H9 (cell line): Measurements from ENCODE around the gene OR56A4. TPM values are rescaled to one million over a fixed set of nuclear protein-coding genes. Genes with fewer than 3 reads are reported as not detected.

ENCODE experiments used
- DNase-seq: peaks from one replicate; pipeline ENCODE4 v3.0.0-alpha.2; 2017
- H2AFZ ChIP-seq: one replicate; pipeline ENCODE4 v1.6.1; 2013; ENCODE audit warnings: mild to moderate bottlenecking, low read length, control low read depth, moderate library complexity
- H2AK5ac ChIP-seq: 2 replicates; pipeline ENCODE4 v1.6.1; 2013; ENCODE audit warnings: low read length, control low read depth, mixed read lengths; ENCODE audit not compliant: insufficient read length
- H2BK120ac ChIP-seq: one replicate; pipeline ENCODE4 v1.6.1; 2013; ENCODE audit warnings: low read depth, mild to moderate bottlenecking, low read length, control low read depth, inconsistent platforms; ENCODE audit not compliant: poor library complexity, severe bottlenecking
- H2BK12ac ChIP-seq: 2 replicates; pipeline ENCODE4 v1.6.1; 2013; ENCODE audit warnings: low read length, control low read depth, mixed read lengths, low read depth; ENCODE audit not compliant: insufficient read length
- H2BK15ac ChIP-seq: 2 replicates; pipeline ENCODE4 v1.6.1; 2013; ENCODE audit warnings: low read depth, low read length, control low read depth
- H2BK20ac ChIP-seq: one replicate; pipeline ENCODE4 v1.6.1; 2013; ENCODE audit warnings: low read depth, mild to moderate bottlenecking, low read length, control low read depth, inconsistent platforms; ENCODE audit not compliant: poor library complexity, severe bottlenecking
- H2BK5ac ChIP-seq: 2 replicates; pipeline ENCODE4 v1.6.1; 2013; ENCODE audit warnings: low read length, control low read depth, mixed read lengths; ENCODE audit not compliant: insufficient read length
- H3K14ac ChIP-seq: 2 replicates; pipeline ENCODE4 v1.6.1; 2013; ENCODE audit warnings: low read length, control low read depth; ENCODE audit not compliant: insufficient read depth
- H3K18ac ChIP-seq: 2 replicates; pipeline ENCODE4 v1.6.1; 2013; ENCODE audit warnings: low read depth, mild to moderate bottlenecking, mixed read lengths, low read length, control low read depth; ENCODE audit not compliant: insufficient read length
- H3K23ac ChIP-seq: 2 replicates; pipeline ENCODE4 v1.6.1; 2013; ENCODE audit warnings: low read length, control low read depth, mixed read lengths, low read depth; ENCODE audit not compliant: insufficient read length
- H3K23me2 ChIP-seq: 2 replicates; pipeline ENCODE4 v1.6.1; 2013; ENCODE audit warnings: low read depth, mild to moderate bottlenecking, mixed read lengths, low read length, control low read depth; ENCODE audit not compliant: insufficient read length, poor library complexity, severe bottlenecking
- H3K27ac ChIP-seq: 2 replicates; pipeline ENCODE4 v1.5.1; 2013; ENCODE audit warnings: low read length, control low read depth, mixed read lengths, low read depth; ENCODE audit not compliant: insufficient read length
- H3K27me3 ChIP-seq: 2 replicates; pipeline ENCODE4 v1.6.1; 2013; ENCODE audit warnings: low read length, control low read depth, inconsistent platforms; ENCODE audit not compliant: insufficient read depth
- H3K4ac ChIP-seq: 2 replicates; pipeline ENCODE4 v1.6.1; 2013; ENCODE audit warnings: low read depth, mild to moderate bottlenecking, control low read depth, inconsistent platforms, low read length, moderate library complexity
- H3K4me1 ChIP-seq: 2 replicates; pipeline ENCODE4 v1.6.1; 2013; ENCODE audit warnings: low read length, control low read depth, inconsistent platforms; ENCODE audit not compliant: insufficient read depth
- H3K4me2 ChIP-seq: 2 replicates; pipeline ENCODE4 v1.6.1; 2013; ENCODE audit warnings: low read length, control low read depth, mixed read lengths; ENCODE audit not compliant: insufficient read length, insufficient read depth
- H3K56ac ChIP-seq: 2 replicates; pipeline ENCODE4 v1.6.1; 2013; ENCODE audit warnings: low read depth, mild to moderate bottlenecking, mixed read lengths, low read length, control low read depth; ENCODE audit not compliant: insufficient read length
- H3K79me1 ChIP-seq: 2 replicates; pipeline ENCODE4 v1.6.1; 2013; ENCODE audit warnings: low read depth, mild to moderate bottlenecking, moderate library complexity, low read length, control low read depth, inconsistent platforms; ENCODE audit not compliant: insufficient read depth, poor library complexity, severe bottlenecking
- H3K79me2 ChIP-seq: 2 replicates; pipeline ENCODE4 v1.6.1; 2013; ENCODE audit warnings: low read length, control low read depth, inconsistent platforms; ENCODE audit not compliant: insufficient read depth
- H3K9ac ChIP-seq: 2 replicates; pipeline ENCODE4 v1.6.1; 2013; ENCODE audit warnings: low read length, control low read depth, mixed read lengths; ENCODE audit not compliant: insufficient read length; ENCODE audit errors: extremely low read depth
- H3K9me3 ChIP-seq: one replicate; pipeline ENCODE4 v1.6.1; 2013; ENCODE audit warnings: low read depth, low read length, inconsistent platforms; ENCODE audit not compliant: control insufficient read depth
- H3T11ph ChIP-seq: one replicate; pipeline ENCODE4 v1.6.1; 2013; ENCODE audit warnings: mild to moderate bottlenecking, low read length, control low read depth, inconsistent platforms
- H4K20me1 ChIP-seq: one replicate; pipeline ENCODE4 v1.6.1; 2013; ENCODE audit not compliant: control insufficient read depth, insufficient read length, insufficient read depth
- H4K5ac ChIP-seq: 2 replicates; pipeline ENCODE4 v1.6.1; 2013; ENCODE audit warnings: low read depth, mild to moderate bottlenecking, mixed read lengths, low read length, control low read depth; ENCODE audit not compliant: insufficient read length
- H4K8ac ChIP-seq: replicated peaks from 2 replicates; pipeline ENCODE4 v1.6.1; 2013; ENCODE audit warnings: low read length, control low read depth, mixed read lengths, low read depth; ENCODE audit not compliant: insufficient read length
- H4K91ac ChIP-seq: 2 replicates; pipeline ENCODE4 v1.6.1; 2013; ENCODE audit warnings: low read depth, mild to moderate bottlenecking, moderate library complexity, mixed read lengths, low read length, control low read depth; ENCODE audit not compliant: insufficient read length
- H3K27ac Mint-ChIP-seq, 3 experiments: 2 replicates in 2 of 3; 3 replicates in 1 of 3; pipeline ENCODE4 v1.8.0; 2020 to 2021; ENCODE audit warnings: mixed read lengths in 3 of 3, mild to moderate bottlenecking in 1 of 3, moderate library complexity in 1 of 3
- H3K27me3 Mint-ChIP-seq: 2 replicates; pipeline ENCODE4 v1.8.0; 2021; ENCODE audit warnings: low read depth, mild to moderate bottlenecking, moderate library complexity, mixed read lengths
- H3K36me3 Mint-ChIP-seq, 3 experiments: 2 replicates in 2 of 3; 3 replicates in 1 of 3; pipeline ENCODE4 v1.8.0; 2020 to 2021; ENCODE audit warnings: low read depth in 3 of 3, mixed read lengths in 3 of 3; ENCODE audit not compliant: insufficient read depth in 1 of 3
- H3K4me1 Mint-ChIP-seq, 2 experiments: 2 replicates each; pipeline ENCODE4 v1.8.0; 2020; ENCODE audit warnings: mixed read lengths in 2 of 2
- H3K4me3 Mint-ChIP-seq, 2 experiments: 2 replicates in 1 of 2; 3 replicates in 1 of 2; pipeline ENCODE4 v1.8.0; 2020 to 2021; ENCODE audit warnings: mild to moderate bottlenecking in 2 of 2, mixed read lengths in 2 of 2, moderate library complexity in 1 of 2
- H3K9me3 Mint-ChIP-seq, 2 experiments: 2 replicates in 1 of 2; 3 replicates in 1 of 2; pipeline ENCODE4 v1.8.0; 2020; ENCODE audit warnings: mild to moderate bottlenecking in 2 of 2, mixed read lengths in 2 of 2, moderate library complexity in 1 of 2
- total RNA-seq: library from RNA; stranded (reverse); gene quantifications from 2 replicates; pipeline ENCODE4 v1.2.1, GENCODE V29; 2021
- TF ChIP-seq, protein P1 (sequence below): fragments of 200-600 bp; sonication (generic); conservative IDR thresholded peaks from 3 replicates; pipeline ENCODE4 v1.8.0; 2021; ENCODE audit warnings: antibody characterized with exemption, mild to moderate bottlenecking

Gene OR56A4
- total RNA-seq, 1 experiment from 2014 or later, result not detected

DNA sequence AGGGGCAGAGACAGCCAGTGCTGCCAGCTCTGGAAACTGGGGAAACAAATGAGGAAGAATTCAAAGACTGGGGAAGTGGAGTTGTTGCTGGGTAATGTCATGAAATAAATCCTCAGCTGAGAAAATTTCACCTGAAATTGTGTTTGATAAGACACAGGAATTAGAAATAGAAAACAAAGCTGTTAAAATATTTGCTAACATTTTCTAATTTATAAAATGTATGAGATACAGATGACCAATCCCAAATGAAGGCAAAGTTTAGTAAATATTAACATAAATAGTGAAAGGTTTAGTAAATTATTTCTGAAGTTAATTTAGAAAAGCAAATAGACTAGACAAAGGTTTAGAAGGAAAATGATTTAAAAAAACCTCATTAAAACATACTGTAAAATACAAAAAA, 38.4 kb downstream of the OR56A4 start, which contains the start of gene OR56A5:
Gene OR56A5 (minus strand): TSS at position 101 of the 400 bp plus-strand sequence. CDS start 0 bp downstream, at position 101.
- no peak within 1 kb of the TSS for H3K4me2 ChIP-seq
- no peak within 1 kb of the TSS for H3K56ac ChIP-seq
- no peaks in the 10 kb centered on the region for H3K23me2 ChIP-seq
- H3K9me3 ChIP-seq, result no peaks in the 10 kb centered on the region
- no peaks in the 10 kb centered on the region for H3K4me1 ChIP-seq
- H3K4ac ChIP-seq, result no peak within 1 kb of the TSS
- no peak within 1 kb of the TSS for H3K9ac ChIP-seq
- Mint-ChIP-seq H3K4me1 (no peaks in the 10 kb centered on the region), H3K36me3 (peaks cover 0 to 5% (median 3%) of the 10 kb centered on the region in 3 experiments; a peak in 4 of 7 replicates), H3K27me3 (peaks cover 3% of the 10 kb centered on the region; the same call in 1 of the 2 replicates), H3K27ac (no peak within 1 kb of the TSS), H3K9me3 (peaks cover 5 to 11% of the 10 kb centered on the region in 2 experiments), H3K4me3 (no peak within 1 kb of the TSS)
- H3K18ac ChIP-seq, result no peak within 1 kb of the TSS
- H3K79me1 ChIP-seq, result no peaks in the 10 kb centered on the region
- H2AFZ ChIP-seq, result no peak within 1 kb of the TSS
- H2BK5ac ChIP-seq, result no peak within 1 kb of the TSS
- no peaks in the 10 kb centered on the region for H3K79me2 ChIP-seq
- TF ChIP-seq, protein P1, sequence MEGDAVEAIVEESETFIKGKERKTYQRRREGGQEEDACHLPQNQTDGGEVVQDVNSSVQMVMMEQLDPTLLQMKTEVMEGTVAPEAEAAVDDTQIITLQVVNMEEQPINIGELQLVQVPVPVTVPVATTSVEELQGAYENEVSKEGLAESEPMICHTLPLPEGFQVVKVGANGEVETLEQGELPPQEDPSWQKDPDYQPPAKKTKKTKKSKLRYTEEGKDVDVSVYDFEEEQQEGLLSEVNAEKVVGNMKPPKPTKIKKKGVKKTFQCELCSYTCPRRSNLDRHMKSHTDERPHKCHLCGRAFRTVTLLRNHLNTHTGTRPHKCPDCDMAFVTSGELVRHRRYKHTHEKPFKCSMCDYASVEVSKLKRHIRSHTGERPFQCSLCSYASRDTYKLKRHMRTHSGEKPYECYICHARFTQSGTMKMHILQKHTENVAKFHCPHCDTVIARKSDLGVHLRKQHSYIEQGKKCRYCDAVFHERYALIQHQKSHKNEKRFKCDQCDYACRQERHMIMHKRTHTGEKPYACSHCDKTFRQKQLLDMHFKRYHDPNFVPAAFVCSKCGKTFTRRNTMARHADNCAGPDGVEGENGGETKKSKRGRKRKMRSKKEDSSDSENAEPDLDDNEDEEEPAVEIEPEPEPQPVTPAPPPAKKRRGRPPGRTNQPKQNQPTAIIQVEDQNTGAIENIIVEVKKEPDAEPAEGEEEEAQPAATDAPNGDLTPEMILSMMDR, result no peak
- H2BK15ac ChIP-seq, result no peak within 1 kb of the TSS
- H3K27me3 ChIP-seq, result no peaks in the 10 kb centered on the region
- no peak within 1 kb of the TSS for H2BK12ac ChIP-seq
- no peak within 1 kb of the TSS for H4K8ac ChIP-seq
- no peak within 1 kb of the TSS for H2BK120ac ChIP-seq
- no peak within 1 kb of the TSS for H3K23ac ChIP-seq
- no peak within 1 kb of the TSS for H2BK20ac ChIP-seq
- H4K20me1 ChIP-seq, result no peaks in the 10 kb centered on the region
- no peak within 1 kb of the TSS for H3T11ph ChIP-seq
- no peak for DNase-seq
- H4K5ac ChIP-seq, result no peak within 1 kb of the TSS
- H2AK5ac ChIP-seq, result no peak within 1 kb of the TSS
- no peak within 1 kb of the TSS for H4K91ac ChIP-seq
- no peak within 1 kb of the TSS for H3K14ac ChIP-seq
- H3K27ac ChIP-seq, result no peak within 1 kb of the TSS
